Activated naive CD4-positive, alpha-beta T cell treated with anti-CD3 and anti-CD28 coated beads for 36 hours (primary cell): ENCODE results near the gene TMEM243. TPM values are rescaled to one million over a fixed set of nuclear protein-coding genes. Genes with fewer than 3 reads are reported as not detected.
A peak's percentile ranks its signal among the peaks of the same experiment; 100 is the strongest.
"Not testable (repeated sequence)": the region's sequence is repeated elsewhere in the genome, so short reads cannot be mapped to it uniquely, and the experiment has no call there.

Experiments used
- CTCF ChIA-PET: fragments of 350-600 bp; sonication (Branson Sonifier 250); formaldehyde crosslinking; loops from one replicate; lab custom pipeline; 2021; ENCODE audit warnings: antibody characterized with exemption; lab: Charles Lee
- DNase-seq: peaks from one replicate; pipeline ENCODE4 v3.0.0-alpha.2; 2020
- H3K27ac Mint-ChIP-seq: one replicate; pipeline ENCODE4 v1.8.0; 2021; ENCODE audit warnings: mild to moderate bottlenecking, mixed read lengths
- H3K27me3 Mint-ChIP-seq: one replicate; pipeline ENCODE4 v1.8.0; 2021; ENCODE audit warnings: low read depth, mixed read lengths
- H3K36me3 Mint-ChIP-seq: one replicate; pipeline ENCODE4 v1.8.0; 2021; ENCODE audit warnings: low read depth, mixed read lengths
- H3K4me1 Mint-ChIP-seq: one replicate; pipeline ENCODE4 v1.8.0; 2021; ENCODE audit warnings: low read depth, mixed read lengths
- H3K4me3 Mint-ChIP-seq: one replicate; pipeline ENCODE4 v1.8.0; 2021; ENCODE audit warnings: mild to moderate bottlenecking, moderate library complexity, mixed read lengths
- H3K9me3 Mint-ChIP-seq: one replicate; pipeline ENCODE4 v1.8.0; 2021; ENCODE audit warnings: mixed read lengths
- intact Hi-C: fragments of 100-400 bp; cut with micrococcal nuclease; formaldehyde crosslinking; loops from one replicate; pipeline ENCODE4 v1.15.1; 2023
- total RNA-seq, 2 experiments: library from RNA; stranded (reverse); gene quantifications; one replicate each; pipeline ENCODE4 v1.2.3, GENCODE V29; 2021

Gene TMEM243
- total RNA-seq, 2 experiments from 2014 or later = 50.4 to 53.1 TPM

DNA sequence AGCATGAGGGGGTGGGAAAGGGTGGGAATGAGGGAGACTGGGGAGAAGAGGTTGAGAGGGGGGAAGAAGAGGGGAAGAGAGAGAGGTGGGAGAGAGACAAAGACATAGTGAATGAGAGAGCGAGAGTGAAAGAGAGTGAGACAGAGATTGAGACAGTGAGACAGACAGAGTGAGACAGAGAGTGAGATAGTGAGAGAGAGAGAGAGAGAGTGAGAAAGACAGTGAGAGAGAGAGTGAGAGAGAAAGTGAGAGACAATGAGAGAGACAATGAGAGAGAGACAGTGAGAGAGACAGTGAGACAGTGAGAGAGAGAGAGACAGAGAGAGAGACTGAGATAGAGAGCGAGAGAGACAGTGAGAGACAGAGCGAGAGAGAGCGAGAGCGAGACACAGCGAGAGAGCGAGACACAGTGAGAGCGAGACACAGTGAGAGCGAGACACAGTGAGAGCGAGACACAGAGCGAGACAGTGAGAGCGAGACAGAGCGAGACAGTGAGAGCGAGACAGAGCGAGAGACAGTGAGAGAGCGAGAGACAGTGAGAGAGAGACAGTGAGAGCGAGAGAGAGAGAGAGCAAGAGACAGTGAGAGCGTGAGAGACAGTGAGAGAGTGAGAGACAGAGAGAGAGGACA lies 10.1 kb downstream of the TMEM243 start:
- H3K27me3 Mint-ChIP-seq = no peaks in the 10 kb centered on the region
- H3K4me3 Mint-ChIP-seq = no peak overlapping the region
- no peak for DNase-seq
- H3K27ac Mint-ChIP-seq = peak overlapping the region; percentile 74
- CTCF ChIA-PET = no interaction called here
- peaks cover 79% of the 10 kb centered on the region for H3K4me1 Mint-ChIP-seq
- H3K9me3 Mint-ChIP-seq = peaks cover 26% of the 10 kb centered on the region
- H3K36me3 Mint-ChIP-seq = peaks cover 72% of the 10 kb centered on the region
- intact Hi-C loops = no loop called here

DNA sequence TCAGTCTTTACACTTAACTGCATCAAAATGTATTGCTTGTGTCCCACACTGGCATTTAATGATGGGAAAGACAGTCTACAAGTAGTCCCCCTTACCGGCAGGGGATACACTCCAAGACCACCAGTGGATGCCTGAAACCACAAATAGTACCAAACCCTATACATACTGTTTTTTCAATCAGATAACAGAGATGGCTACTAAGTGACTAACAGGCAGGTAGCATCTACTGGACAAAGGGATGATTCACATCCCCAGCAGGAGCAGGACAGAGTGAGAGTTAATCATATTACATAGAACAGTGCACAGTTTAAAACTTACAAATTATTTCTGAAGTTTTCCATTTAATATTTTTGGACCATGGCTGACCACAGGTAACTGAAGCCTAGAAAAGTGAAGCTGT lies 13.2 kb downstream of the TMEM243 start:
- no peaks in the 10 kb centered on the region for H3K27me3 Mint-ChIP-seq
- peaks cover 83% of the 10 kb centered on the region for H3K36me3 Mint-ChIP-seq
- H3K27ac Mint-ChIP-seq = peak overlapping the region; percentile 37
- no peak for DNase-seq
- CTCF ChIA-PET = interaction anchor here (0.7 kb wide), 1 partner anchor 14 kb away, joined by 3 read pairs; no protein-coding TSS in a partner anchor
- intact Hi-C loops = no loop called here
- peaks cover 35% of the 10 kb centered on the region for H3K9me3 Mint-ChIP-seq
- H3K4me3 Mint-ChIP-seq = no peak overlapping the region
- peaks cover 74% of the 10 kb centered on the region for H3K4me1 Mint-ChIP-seq

DNA sequence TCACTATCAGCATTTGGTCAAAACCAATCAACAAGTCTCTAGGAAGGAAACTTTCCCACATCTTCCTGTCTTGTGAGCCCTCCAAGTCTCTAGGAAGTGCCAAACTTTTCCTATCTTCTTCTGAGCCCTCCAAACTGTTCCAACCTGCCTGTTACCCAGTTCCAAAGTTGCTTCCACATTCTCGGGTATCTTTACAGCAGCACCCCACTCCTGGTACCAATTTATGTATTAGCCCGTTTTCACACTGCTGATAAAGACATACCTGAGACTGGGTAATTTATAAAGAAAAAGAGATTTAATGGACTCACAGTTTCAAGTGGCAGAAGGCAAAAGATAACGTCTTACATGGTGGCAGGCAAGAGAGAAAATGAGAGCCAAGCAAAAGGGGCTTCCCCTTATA lies 13.8 kb downstream of the TMEM243 start:
- peaks cover 35% of the 10 kb centered on the region for H3K9me3 Mint-ChIP-seq
- intact Hi-C loops, H3K27me3 Mint-ChIP-seq, DNase-seq, H3K4me3 Mint-ChIP-seq: not testable (repeated sequence)
- H3K36me3 Mint-ChIP-seq = peaks cover 89% of the 10 kb centered on the region
- peaks cover 74% of the 10 kb centered on the region for H3K4me1 Mint-ChIP-seq
- peak overlapping the region; percentile 19 for H3K27ac Mint-ChIP-seq
- CTCF ChIA-PET = interaction anchor here (0.5 kb wide), 1 partner anchor 1803 kb away, joined by 4 read pairs; no protein-coding TSS in a partner anchor

DNA sequence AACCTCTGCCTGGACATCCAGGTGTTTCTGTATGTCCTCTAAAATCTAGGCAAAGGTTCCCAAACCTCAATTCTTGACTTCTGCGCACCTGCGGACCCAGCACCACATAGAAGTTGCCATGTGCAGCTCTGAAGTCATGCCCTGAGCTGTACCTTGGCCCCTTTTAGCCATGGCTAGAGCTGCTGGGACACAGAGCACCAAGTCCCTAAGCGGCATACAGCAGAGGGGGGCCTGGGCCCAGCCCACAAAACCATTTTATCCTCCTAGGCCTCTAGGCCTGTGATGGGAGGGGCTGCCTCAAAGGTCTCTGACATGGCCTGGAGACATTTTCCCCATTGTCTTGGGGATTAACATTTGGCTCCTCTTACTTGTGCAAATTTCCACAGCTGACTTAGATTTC lies 14.6 kb downstream of the TMEM243 start:
- Mint-ChIP-seq H3K36me3 (peaks cover 91% of the 10 kb centered on the region), H3K27ac (no peak overlapping the region), H3K9me3 (peaks cover 35% of the 10 kb centered on the region), H3K27me3 (no peaks in the 10 kb centered on the region), H3K4me1 (peaks cover 74% of the 10 kb centered on the region), H3K4me3 (no peak overlapping the region)
- intact Hi-C loops = loop anchor here (1.0 kb wide), 1 partner anchor 11 kb away; no protein-coding TSS in a partner anchor
- no peak for DNase-seq
- CTCF ChIA-PET = no interaction called here

DNA sequence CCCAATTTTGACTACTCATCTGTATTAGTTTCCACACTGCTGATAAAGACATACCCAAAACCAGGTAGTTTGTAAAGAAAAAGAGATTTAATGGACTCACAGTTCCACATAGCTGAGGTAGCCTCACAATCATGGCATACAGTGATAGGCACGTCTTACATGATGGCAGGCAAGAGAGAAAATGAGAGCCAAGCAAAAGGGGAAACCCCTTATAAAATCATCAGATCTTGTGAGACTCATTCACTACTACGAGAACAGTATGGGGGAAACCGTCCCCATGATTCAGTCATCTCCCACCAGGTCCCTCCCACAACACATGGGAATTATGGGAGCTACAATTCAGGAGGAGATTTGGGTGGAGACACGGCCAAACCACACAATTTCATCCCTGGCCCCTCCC lies 15.6 kb downstream of the TMEM243 start:
- intact Hi-C loops = loop anchor here (1.0 kb wide), 1 partner anchor 12 kb away; no protein-coding TSS in a partner anchor
- H3K36me3 Mint-ChIP-seq = peaks cover 92% of the 10 kb centered on the region
- CTCF ChIA-PET = interaction anchor here (0.5 to 1.3 kb wide), 6 partner anchors 9 to 248 kb away, joined by 3 to 6 read pairs (median 4); no protein-coding TSS in a partner anchor
- not testable (repeated sequence) for H3K4me3 Mint-ChIP-seq, H3K27me3 Mint-ChIP-seq
- H3K9me3 Mint-ChIP-seq = peaks cover 35% of the 10 kb centered on the region
- H3K4me1 Mint-ChIP-seq = peaks cover 76% of the 10 kb centered on the region
- H3K27ac Mint-ChIP-seq = peak overlapping the region; percentile 78
- peak; percentile 33 for DNase-seq

DNA sequence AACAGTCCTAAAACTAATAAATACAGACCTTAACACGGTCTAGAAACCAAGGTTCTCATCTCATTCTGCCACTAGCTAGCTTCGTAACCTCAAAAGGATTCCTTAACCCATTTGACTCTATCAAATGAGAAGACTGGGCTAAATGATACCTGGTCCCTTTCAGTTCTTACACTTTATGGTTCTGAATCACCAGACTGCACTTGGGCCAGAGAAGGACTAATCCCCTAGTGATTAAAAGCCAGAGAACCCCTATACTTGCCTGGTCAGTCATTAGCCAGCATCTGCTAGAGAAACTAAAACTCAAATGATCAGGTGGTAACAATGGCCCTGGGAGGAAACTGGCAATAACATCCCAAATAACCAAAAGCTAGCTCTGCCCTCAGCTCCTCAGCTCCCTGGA lies 16.8 kb downstream of the TMEM243 start:
- Mint-ChIP-seq H3K36me3 (peaks cover 92% of the 10 kb centered on the region), H3K4me1 (peaks cover 69% of the 10 kb centered on the region), H3K9me3 (peaks cover 31% of the 10 kb centered on the region), H3K27me3 (no peaks in the 10 kb centered on the region), H3K4me3 (no peak overlapping the region), H3K27ac (peak overlapping the region; percentile 74)
- intact Hi-C loops = no loop called here
- DNase-seq = no peak
- CTCF ChIA-PET = interaction anchor here (1.3 to 1.4 kb wide), 3 partner anchors 10 to 17 kb away, joined by 3 to 4 read pairs (median 3); no protein-coding TSS in a partner anchor

DNA sequence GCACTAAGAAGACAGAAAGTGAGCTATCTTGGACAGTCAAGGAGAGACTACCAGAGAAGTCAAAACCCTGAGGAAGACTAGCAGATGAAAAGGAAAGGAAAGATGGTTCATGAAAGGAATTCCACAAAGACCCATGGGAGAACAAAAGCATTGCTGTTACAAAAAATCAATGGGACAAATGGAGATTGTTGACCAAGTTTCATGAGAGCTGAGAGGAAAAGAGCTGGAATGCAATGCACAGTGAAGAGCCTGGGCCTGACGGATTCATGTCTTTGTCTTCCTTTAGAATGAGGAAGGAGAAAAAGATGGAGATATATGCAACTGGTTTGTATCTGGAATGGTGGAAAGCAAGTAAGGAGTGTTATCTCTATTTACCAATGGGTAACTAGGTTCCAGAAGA lies 17.3 kb downstream of the TMEM243 start:
- Mint-ChIP-seq H3K4me3 (no peak overlapping the region), H3K27ac (peak overlapping the region; percentile 3), H3K36me3 (peaks cover 91% of the 10 kb centered on the region), H3K4me1 (peaks cover 67% of the 10 kb centered on the region), H3K9me3 (peaks cover 30% of the 10 kb centered on the region), H3K27me3 (no peaks in the 10 kb centered on the region)
- DNase-seq = no peak
- intact Hi-C loops = no loop called here
- CTCF ChIA-PET = interaction anchor here (1.2 to 1.4 kb wide), 3 partner anchors 16 to 17 kb away, joined by 3 read pairs; partner anchors contain the start of gene TMEM243

DNA sequence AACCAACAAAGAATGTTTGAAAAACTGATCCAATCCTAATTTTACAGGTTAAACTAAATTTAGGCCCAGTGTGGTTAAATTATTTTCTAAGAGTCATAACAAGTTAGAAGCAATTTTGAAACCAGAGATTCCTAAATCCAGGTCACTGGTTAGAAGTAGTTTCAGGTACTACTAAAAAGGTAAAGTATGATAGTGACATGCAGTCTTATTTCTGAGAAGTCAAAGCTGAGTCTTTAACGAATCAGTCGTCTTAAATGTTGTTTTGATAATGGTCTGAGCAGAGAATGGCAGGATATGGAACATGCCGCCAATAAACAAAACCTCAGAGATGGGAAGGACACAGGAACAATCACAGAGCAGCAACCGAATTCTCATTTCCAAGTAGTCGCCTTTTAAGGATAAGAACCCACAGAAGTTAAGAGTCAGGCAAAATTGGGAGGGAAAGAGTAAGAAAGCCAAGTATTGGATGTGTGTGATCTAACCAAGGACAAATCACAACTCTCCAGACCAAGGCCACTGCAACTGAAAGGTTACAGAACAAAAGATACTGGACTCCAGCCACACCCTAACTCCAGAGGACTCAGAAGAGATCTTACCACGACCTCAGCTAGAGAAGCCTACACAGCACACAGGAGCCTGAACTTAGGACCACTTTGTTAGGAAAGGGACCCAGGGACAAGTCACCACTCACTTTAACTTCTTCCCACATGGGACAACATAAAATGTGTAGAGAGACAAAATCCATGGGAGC lies 19.7 kb downstream of the TMEM243 start:
- Mint-ChIP-seq H3K27ac (peak overlapping the region; percentile 86), H3K4me3 (no peak overlapping the region), H3K36me3 (peaks cover 79% of the 10 kb centered on the region), H3K27me3 (no peaks in the 10 kb centered on the region), H3K9me3 (peaks cover 13% of the 10 kb centered on the region), H3K4me1 (peaks cover 61% of the 10 kb centered on the region)
- intact Hi-C loops = loop anchor here (2.0 kb wide), 1 partner anchor 17 kb away; no protein-coding TSS in a partner anchor
- DNase-seq = no peak
- CTCF ChIA-PET = no interaction called here

DNA sequence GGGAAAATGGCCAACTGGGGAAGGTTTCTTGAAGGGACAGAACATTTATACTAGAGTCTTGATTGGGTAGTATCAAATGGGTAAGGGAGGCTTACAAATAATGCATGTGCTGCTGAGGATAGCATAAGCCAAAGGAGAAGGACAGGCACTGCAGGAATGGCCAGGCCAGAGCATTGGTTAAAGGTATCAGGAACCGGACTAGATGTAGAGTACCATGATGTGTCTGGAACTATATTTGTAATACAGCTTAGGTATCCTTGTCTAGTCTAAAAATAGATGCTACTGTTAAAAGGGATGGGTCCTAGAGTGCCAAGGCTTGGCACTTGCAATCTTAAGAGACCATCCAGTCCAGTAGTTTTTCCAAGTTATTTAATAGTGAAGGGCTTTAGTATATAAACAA lies 20.3 kb downstream of the TMEM243 start:
- no peak for DNase-seq
- Mint-ChIP-seq H3K9me3 (peaks cover 7% of the 10 kb centered on the region), H3K4me3 (no peak overlapping the region), H3K36me3 (peaks cover 77% of the 10 kb centered on the region), H3K27ac (peak overlapping the region; percentile 86), H3K27me3 (no peaks in the 10 kb centered on the region), H3K4me1 (peaks cover 58% of the 10 kb centered on the region)
- intact Hi-C loops = loop anchor here (2.0 kb wide), 1 partner anchor 18 kb away; no protein-coding TSS in a partner anchor
- CTCF ChIA-PET = no interaction called here

DNA sequence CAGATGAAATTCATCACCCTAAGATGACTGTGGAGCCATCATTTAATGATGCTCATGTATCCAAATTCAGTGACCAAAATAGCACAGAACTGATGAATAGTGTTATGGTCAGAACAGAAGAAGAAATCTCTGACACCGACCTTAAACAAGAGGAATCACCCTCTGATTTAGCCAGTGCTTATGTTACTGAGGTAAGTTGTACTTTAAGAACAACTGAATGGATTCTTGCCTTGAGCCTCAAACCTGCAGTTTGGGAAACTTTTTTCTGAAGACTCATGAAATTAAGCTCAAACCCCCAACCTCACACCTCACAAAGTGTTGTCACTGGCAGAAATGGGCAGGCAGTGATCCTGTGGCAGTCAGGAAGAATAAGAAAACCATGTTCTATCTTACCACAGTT lies 25.6 kb downstream of the TMEM243 start:
- Mint-ChIP-seq H3K4me1 (peaks cover 26% of the 10 kb centered on the region), H3K27ac (peak overlapping the region; percentile 76), H3K36me3 (peaks cover 44% of the 10 kb centered on the region), H3K4me3 (no peak overlapping the region), H3K9me3 (no peaks in the 10 kb centered on the region), H3K27me3 (no peaks in the 10 kb centered on the region)
- CTCF ChIA-PET = interaction anchor here (0.6 kb wide), 1 partner anchor 10 kb away, joined by 6 read pairs; no protein-coding TSS in a partner anchor
- intact Hi-C loops = no loop called here
- no peak for DNase-seq

DNA sequence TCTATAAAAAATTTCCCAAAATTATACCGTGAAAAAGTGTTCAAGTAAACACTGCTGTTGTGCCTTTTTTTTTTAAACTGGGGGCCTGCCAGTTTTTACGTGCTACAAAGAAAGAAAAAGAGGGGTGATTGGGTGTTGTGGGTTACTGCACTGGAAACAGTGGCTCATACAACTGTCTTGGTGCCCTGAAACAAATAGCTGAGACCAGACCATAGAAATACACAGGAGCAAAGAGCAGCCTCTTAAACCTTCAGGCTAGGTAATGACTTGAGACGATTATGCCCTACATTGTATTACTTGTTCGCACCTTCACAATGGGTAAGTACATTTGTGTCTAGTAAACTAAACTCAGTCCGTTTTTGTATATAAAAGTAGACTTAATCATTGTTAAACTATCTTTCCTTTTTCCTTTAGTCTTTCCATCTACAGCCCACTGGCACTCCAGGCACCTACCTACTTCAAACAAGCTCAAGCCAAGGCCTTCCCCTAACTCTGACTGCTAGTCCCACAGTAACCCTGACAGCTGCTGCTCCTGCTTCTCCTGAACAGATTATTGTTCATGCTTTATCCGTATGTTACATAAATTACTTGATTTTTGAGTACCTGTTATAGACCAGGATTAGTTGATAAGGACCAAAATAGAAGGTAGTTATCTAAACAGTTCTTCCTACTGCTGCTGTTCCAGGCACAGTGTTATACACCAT lies 26.6 kb downstream of the TMEM243 start:
- peaks cover 42% of the 10 kb centered on the region for H3K36me3 Mint-ChIP-seq
- H3K4me3 Mint-ChIP-seq = no peak overlapping the region
- H3K27ac Mint-ChIP-seq = peak overlapping the region; percentile 76
- no peaks in the 10 kb centered on the region for H3K9me3 Mint-ChIP-seq
- H3K4me1 Mint-ChIP-seq = peaks cover 29% of the 10 kb centered on the region
- intact Hi-C loops = no loop called here
- CTCF ChIA-PET = no interaction called here
- DNase-seq = no peak
- H3K27me3 Mint-ChIP-seq = no peaks in the 10 kb centered on the region

DNA sequence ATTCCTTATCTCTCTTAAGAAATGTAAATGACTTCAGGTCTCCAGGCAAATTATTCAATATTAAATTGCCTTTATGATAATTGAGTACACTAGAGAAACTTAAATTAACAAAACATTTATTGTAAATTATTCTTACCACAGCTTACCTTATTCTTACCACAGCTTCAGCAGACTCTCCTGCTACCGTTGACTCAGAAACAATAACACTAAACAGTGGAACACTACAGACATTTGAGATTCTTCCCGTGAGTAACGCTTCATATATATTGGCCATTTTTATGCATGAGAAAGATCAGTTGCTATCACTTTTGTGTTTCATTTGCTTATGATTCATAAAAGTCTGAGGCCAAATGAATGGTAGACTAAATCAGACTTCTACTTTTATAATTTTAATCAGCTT lies 28.7 kb downstream of the TMEM243 start:
- no peaks in the 10 kb centered on the region for H3K9me3 Mint-ChIP-seq
- intact Hi-C loops = no loop called here
- H3K27ac Mint-ChIP-seq = no peak overlapping the region
- peaks cover 26% of the 10 kb centered on the region for H3K4me1 Mint-ChIP-seq
- peaks cover 45% of the 10 kb centered on the region for H3K36me3 Mint-ChIP-seq
- DNase-seq = no peak
- H3K27me3 Mint-ChIP-seq = no peaks in the 10 kb centered on the region
- CTCF ChIA-PET = no interaction called here
- H3K4me3 Mint-ChIP-seq = no peak overlapping the region
